Lower leg skin (tissue), 4 donors: ENCODE data around the gene CCDC106. TPM values are rescaled to one million over a fixed set of nuclear protein-coding genes. Genes with fewer than 3 reads are reported as not detected.
A peak's percentile ranks its signal among the peaks of the same experiment; 100 is the strongest.

Experiments
- DNase-seq, 2 donors: peaks; one replicate each; pipeline ENCODE4 v3.0.0-alpha.2; 2019; ENCODE audit warnings: low spot score in 2 of 2
- H3K4me3 ChIP-seq: fragments of 200-600 bp; sonication (generic); 2 replicates; pipeline ENCODE4 v1.5.1; 2017; ENCODE audit warnings: mild to moderate bottlenecking, low read depth; ENCODE audit not compliant: poor library complexity, severe bottlenecking
- CTCF ChIP-seq, 3 donors: fragments of 450-650 bp; IDR thresholded peaks; one replicate each; pipeline ENCODE4 v1.5.1; 2016; ENCODE audit warnings: antibody characterized with exemption in 3 of 3, mild to moderate bottlenecking in 3 of 3, moderate library complexity in 2 of 3
- POLR2A ChIP-seq, 2 donors: fragments of 450-650 bp; IDR thresholded peaks; one replicate each; pipeline ENCODE4 v1.6.1; 2016 to 2017; ENCODE audit warnings: antibody characterized with exemption in 2 of 2, mild to moderate bottlenecking in 1 of 2, moderate library complexity in 1 of 2
- WGBS, 2 donors: methylation state at CpG; one replicate each; pipeline ENCODE4 v1.1.5; 2018; 5-methylcytosine and 5-hydroxymethylcytosine counted together
- intact Hi-C: fragments of 100-400 bp; cut with DNase I; formaldehyde crosslinking; loops from one replicate; pipeline ENCODE4 v1.15.0; 2023; ENCODE audit warnings: low total_unique reads
- total RNA-seq, 4 donors: library from RNA; depleted of rRNA; stranded (reverse); fragments of >200 nt; gene quantifications; one replicate each; pipeline ENCODE4 v1.1.0, GENCODE V29; 2016

Gene CCDC106
- total RNA-seq, 4 donors from 2014 or later = 7.9 to 10.4 (median 8.5) TPM

GRCh38 chr19:55643887-55644176 lies 4.2 kb upstream of the CCDC106 start:
- intact Hi-C loops = loop anchor here (5.0 kb wide), 1 partner anchor 237 kb away; the partner anchor contains the start of gene UBE2S

GRCh38 chr19:55644191-55644833 lies 3.7 kb upstream of the CCDC106 start:
- no peak for TF ChIP-seq CTCF (IDR thresholded peaks at IDR 0.05)
- intact Hi-C loops = loop anchor here (5.0 kb wide), 1 partner anchor 237 kb away; the partner anchor contains the start of gene UBE2S
- no peak for DNase-seq
- no peak overlapping the region for H3K4me3 ChIP-seq
- WGBS, 2 donors = 40 to 45% methylated on average over 12 of the region's 12 CpGs

More at GRCh38 chr19:55643887-55644176, 4.2 kb upstream of the CCDC106 start:
- 0 to 1% methylated on average over 15 of the region's 15 CpGs for WGBS, 2 donors
- DNase-seq = no peak
- no peak for TF ChIP-seq POLR2A (IDR thresholded peaks at IDR 0.05)
- no peak for TF ChIP-seq CTCF (IDR thresholded peaks at IDR 0.05)
- peak overlapping the region; percentile 49 for H3K4me3 ChIP-seq

- intact Hi-C loops = loop anchor here (5.0 kb wide), 1 partner anchor 238 kb away; the partner anchor contains the start of gene UBE2S
- DNase-seq = no peak
- WGBS, 2 donors = 82 to 86% methylated on average over 28 of the region's 28 CpGs
- no peak for TF ChIP-seq CTCF (IDR thresholded peaks at IDR 0.05)
- no peak for TF ChIP-seq POLR2A (IDR thresholded peaks at IDR 0.05)
- H3K4me3 ChIP-seq = no peak overlapping the region
These were observed 3.0 kb upstream of the CCDC106 start for GRCh38 chr19:55644842-55645511.

GRCh38 chr19:55645512-55645881 lies 2.5 kb upstream of the CCDC106 start:
- H3K4me3 ChIP-seq = no peak overlapping the region
- WGBS, 2 donors = 71 to 72% methylated on average over 5 of the region's 5 CpGs
- intact Hi-C loops = no loop called here
- TF ChIP-seq CTCF (IDR thresholded peaks at IDR 0.05) = no peak
- TF ChIP-seq POLR2A (IDR thresholded peaks at IDR 0.05) = no peak
- DNase-seq = no peak

GRCh38 chr19:55646889-55647731 lies 902 bp upstream of the CCDC106 start:
- intact Hi-C loops = no loop called here
- WGBS, 2 donors = 37 to 41% methylated on average over 14 of the region's 14 CpGs
- H3K4me3 ChIP-seq = no peak overlapping the region
- TF ChIP-seq CTCF (IDR thresholded peaks at IDR 0.05) (no peak), POLR2A (IDR thresholded peaks at IDR 0.05) (no peak)
- DNase-seq = no peak
